NB4 (cell line): ENCODE data around the gene TET2.

Experiments used
- POLR2A ChIP-seq: IDR thresholded peaks from 2 replicates; pipeline ENCODE4 v1.6.1; 2011; ENCODE audit warnings: mild to moderate bottlenecking; ENCODE audit not compliant: insufficient read length; ENCODE audit errors: extremely low read depth
- TF ChIP-seq, protein P1 (sequence below): IDR thresholded peaks from one replicate; pipeline ENCODE4 v1.5.1; 2012; ENCODE audit warnings: low read depth, low read length

DNA sequence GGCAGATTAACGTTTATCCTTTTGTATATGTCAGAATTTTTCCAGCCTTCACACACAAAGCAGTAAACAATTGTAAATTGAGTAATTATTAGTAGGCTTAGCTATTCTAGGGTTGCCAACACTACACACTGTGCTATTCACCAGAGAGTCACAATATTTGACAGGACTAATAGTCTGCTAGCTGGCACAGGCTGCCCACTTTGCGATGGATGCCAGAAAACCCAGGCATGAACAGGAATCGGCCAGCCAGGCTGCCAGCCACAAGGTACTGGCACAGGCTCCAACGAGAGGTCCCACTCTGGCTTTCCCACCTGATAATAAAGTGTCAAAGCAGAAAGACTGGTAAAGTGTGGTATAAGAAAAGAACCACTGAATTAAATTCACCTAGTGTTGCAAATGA lies 94.8 kb downstream of the TET2 start:
- TF ChIP-seq, protein P1, sequence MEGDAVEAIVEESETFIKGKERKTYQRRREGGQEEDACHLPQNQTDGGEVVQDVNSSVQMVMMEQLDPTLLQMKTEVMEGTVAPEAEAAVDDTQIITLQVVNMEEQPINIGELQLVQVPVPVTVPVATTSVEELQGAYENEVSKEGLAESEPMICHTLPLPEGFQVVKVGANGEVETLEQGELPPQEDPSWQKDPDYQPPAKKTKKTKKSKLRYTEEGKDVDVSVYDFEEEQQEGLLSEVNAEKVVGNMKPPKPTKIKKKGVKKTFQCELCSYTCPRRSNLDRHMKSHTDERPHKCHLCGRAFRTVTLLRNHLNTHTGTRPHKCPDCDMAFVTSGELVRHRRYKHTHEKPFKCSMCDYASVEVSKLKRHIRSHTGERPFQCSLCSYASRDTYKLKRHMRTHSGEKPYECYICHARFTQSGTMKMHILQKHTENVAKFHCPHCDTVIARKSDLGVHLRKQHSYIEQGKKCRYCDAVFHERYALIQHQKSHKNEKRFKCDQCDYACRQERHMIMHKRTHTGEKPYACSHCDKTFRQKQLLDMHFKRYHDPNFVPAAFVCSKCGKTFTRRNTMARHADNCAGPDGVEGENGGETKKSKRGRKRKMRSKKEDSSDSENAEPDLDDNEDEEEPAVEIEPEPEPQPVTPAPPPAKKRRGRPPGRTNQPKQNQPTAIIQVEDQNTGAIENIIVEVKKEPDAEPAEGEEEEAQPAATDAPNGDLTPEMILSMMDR: no peak
- no peak for TF ChIP-seq POLR2A
